ENCODE measurements around the gene EDAR. TPM values are rescaled to one million over a fixed set of nuclear protein-coding genes. Genes with fewer than 3 reads are reported as not detected.

The EDAR gene
- total RNA-seq, 1 donor from 2014 or later: 0.12 TPM

DNA sequence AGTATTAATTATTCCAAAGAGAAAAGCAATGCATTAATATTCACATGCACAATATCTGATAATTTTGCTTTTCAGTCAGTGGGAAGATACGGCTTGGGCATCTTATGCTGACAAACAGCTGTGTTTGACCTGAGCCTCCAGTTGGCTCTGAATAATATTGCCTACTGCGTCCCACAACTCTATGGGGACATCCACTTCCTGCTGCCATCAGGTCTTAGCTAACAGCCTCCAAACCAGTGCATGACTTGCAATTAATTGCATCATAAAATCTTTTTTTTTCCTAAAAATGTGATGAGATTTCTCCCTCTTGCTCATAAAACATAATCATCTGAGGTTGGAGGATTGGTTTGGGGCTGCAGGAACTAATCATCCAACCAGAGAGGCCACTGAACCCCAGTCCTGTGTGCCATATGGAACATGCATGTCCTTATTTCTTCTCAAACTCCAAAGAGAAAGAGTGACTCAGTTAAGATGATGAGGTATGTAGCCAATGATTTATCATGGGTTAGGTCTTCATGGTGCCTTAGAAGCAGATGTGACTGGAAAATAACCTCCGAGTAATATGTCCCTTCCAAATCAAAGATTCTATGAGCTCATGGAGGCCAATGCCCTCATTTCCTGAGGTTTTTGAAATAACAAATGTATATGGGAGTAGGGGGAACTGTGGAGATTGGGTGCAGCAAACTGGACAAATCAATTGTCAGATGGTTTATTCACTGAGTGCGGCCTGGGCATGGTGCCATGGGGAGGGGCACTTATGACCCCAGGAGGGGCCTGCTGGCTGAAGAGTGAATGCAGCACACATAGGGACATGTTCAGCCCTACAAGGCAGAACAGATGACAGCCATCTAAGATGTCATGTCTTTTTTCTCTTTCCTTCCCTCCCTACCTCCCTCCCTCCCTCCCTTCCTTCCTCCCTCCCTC, 39.4 kb downstream of the EDAR start:
- ATAC-seq: no peak
- TF ChIP-seq CTCF (IDR thresholded peaks at IDR 0.05): no peak
- H3K4me1 ChIP-seq: no peaks in the 10 kb centered on the region
- no peak for DNase-seq
- peaks cover 33% of the 10 kb centered on the region for H3K9me3 ChIP-seq
- H3K27me3 ChIP-seq (ENCODE audit: low read depth): no peaks in the 10 kb centered on the region
- H3K27ac ChIP-seq: no peak overlapping the region
- intact Hi-C loops (cut with DNase I): no loop called here
- no peaks in the 10 kb centered on the region for H3K36me3 ChIP-seq
- no peak overlapping the region for H3K4me3 ChIP-seq

GRCh38 chr2:108947271-108947907, 41.6 kb downstream of the EDAR start:
- DNase-seq: no peak
- no peaks in the 10 kb centered on the region for H3K27me3 ChIP-seq (ENCODE audit: low read depth)
- no peak for ATAC-seq
- no peak for TF ChIP-seq CTCF (IDR thresholded peaks at IDR 0.05)
- H3K4me1 ChIP-seq: no peaks in the 10 kb centered on the region
- H3K27ac ChIP-seq: no peak overlapping the region
- intact Hi-C loops (cut with DNase I): no loop called here
- no peaks in the 10 kb centered on the region for H3K36me3 ChIP-seq
- peaks cover 24% of the 10 kb centered on the region for H3K9me3 ChIP-seq
- no peak overlapping the region for H3K4me3 ChIP-seq

GRCh38 chr2:108946442-108946841, 42.6 kb downstream of the EDAR start:
- H3K4me3 ChIP-seq: no peak overlapping the region
- no peak overlapping the region for H3K27ac ChIP-seq
- no peaks in the 10 kb centered on the region for H3K36me3 ChIP-seq
- ATAC-seq (no peak), DNase-seq (no peak)
- intact Hi-C loops (cut with DNase I): no loop called here
- H3K4me1 ChIP-seq: no peaks in the 10 kb centered on the region
- H3K9me3 ChIP-seq: peaks cover 17% of the 10 kb centered on the region
- H3K27me3 ChIP-seq (ENCODE audit: low read depth): no peaks in the 10 kb centered on the region
- TF ChIP-seq CTCF (IDR thresholded peaks at IDR 0.05): no peak

GRCh38 chr2:108945969-108946368, 43.1 kb downstream of the EDAR start:
- DNase-seq (no peak), ATAC-seq (peak in 1 of 2 donors; percentile 31)
- Histone ChIP-seq H3K27me3 (ENCODE audit: low read depth) (no peaks in the 10 kb centered on the region), H3K4me3 (no peak overlapping the region), H3K9me3 (peaks cover 17% of the 10 kb centered on the region), H3K4me1 (no peaks in the 10 kb centered on the region), H3K36me3 (no peaks in the 10 kb centered on the region), H3K27ac (no peak overlapping the region)
- no peak for TF ChIP-seq CTCF (IDR thresholded peaks at IDR 0.05)
- intact Hi-C loops (cut with DNase I): no loop called here

DNA sequence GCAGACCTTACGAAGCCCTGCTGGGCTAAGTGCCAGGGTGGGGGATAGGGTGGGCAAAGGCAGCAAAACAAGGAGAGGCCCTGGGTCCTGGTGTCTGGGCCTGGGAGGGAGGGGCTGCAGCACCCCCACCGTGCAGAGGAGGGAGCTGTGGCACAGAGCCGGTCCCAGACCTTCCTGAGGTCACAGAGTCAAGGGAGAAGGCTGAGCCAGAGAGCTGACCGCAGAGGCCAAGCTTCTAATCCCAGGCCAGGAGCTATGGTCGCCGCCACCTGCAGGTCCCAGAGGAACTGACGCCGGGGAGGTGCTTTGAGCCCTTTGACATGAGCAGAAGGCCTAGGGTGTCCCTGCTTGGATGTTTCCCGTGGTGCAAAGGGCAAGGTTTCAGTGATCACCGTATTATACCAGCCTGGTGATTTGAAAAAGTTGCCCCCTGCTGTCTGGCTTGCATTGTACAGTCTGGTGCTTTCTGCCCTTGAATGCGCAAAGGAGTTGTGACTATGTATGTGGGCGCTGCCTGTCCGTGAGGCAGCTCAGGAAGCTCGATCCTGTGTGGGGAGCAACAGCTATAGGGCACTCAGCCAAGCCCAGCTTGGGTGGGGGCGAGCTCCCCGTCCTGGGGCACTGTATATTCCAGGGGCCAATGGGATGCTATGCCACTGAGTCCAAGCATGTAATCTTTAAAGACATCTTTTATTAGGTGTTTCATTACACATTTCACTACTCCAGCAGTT, 44.3 kb downstream of the EDAR start:
- TF ChIP-seq CTCF (IDR thresholded peaks at IDR 0.05): no peak
- intact Hi-C loops (cut with DNase I): no loop called here
- H3K27ac ChIP-seq: no peak overlapping the region
- H3K36me3 ChIP-seq: no peaks in the 10 kb centered on the region
- H3K27me3 ChIP-seq (ENCODE audit: low read depth): no peaks in the 10 kb centered on the region
- peaks cover 17% of the 10 kb centered on the region for H3K9me3 ChIP-seq
- DNase-seq (no peak), ATAC-seq (no peak)
- H3K4me3 ChIP-seq: no peak overlapping the region
- no peaks in the 10 kb centered on the region for H3K4me1 ChIP-seq
